Activated CD8-positive, alpha-beta memory T cell treated with anti-CD3 and anti-CD28 coated beads for 1 hour (primary cell): Measurements from ENCODE around the gene PPM1J.

Experiments used
- DNase-seq, 2 donors: peaks; one replicate each; pipeline ENCODE4 v3.0.0-alpha.2; 2020; ENCODE audit warnings: low read depth in 1 of 2; ENCODE audit errors: extremely low read depth in 1 of 2

Gene PPM1J

DNA sequence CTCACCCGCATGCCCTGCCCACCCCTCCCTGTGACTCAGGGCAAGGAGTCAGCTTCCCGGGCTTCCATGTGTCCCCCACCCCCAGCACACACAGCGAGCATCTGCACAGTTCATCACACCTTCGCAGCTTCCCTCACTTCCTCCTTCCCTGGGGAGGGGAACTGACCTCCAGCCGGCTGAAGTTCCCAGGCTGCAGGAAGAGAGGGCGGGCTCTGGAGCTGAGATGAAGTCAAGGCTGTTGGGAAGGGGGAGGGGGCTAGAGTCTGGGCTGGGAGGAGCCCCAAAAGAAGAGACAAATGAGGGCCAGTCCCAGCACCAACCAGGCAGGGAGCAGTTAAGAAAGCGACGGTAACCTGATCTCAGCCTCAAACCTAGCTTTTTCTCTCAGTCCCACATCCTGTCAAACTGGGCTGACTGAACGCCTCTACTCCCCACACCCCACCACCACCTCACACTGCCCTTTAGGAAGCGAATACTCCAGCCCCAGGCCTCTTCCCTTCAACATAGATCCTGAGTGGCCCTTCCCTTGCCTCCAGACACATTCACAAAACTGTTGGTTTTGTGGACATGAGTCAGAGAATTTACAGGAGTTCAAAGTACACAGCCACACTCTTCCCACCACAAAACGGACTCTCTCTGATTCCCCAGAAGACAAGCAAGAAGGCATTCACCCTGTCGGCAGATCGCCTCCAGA lies 10.1 kb downstream of the PPM1J start:
- DNase-seq, result no peak

- DNase-seq, result no peak
These were observed 10.7 kb downstream of the PPM1J start for GRCh38 chr1:112704391-112704933.

- no peak for DNase-seq
These were observed 11.4 kb downstream of the PPM1J start for GRCh38 chr1:112703706-112704105.

DNA sequence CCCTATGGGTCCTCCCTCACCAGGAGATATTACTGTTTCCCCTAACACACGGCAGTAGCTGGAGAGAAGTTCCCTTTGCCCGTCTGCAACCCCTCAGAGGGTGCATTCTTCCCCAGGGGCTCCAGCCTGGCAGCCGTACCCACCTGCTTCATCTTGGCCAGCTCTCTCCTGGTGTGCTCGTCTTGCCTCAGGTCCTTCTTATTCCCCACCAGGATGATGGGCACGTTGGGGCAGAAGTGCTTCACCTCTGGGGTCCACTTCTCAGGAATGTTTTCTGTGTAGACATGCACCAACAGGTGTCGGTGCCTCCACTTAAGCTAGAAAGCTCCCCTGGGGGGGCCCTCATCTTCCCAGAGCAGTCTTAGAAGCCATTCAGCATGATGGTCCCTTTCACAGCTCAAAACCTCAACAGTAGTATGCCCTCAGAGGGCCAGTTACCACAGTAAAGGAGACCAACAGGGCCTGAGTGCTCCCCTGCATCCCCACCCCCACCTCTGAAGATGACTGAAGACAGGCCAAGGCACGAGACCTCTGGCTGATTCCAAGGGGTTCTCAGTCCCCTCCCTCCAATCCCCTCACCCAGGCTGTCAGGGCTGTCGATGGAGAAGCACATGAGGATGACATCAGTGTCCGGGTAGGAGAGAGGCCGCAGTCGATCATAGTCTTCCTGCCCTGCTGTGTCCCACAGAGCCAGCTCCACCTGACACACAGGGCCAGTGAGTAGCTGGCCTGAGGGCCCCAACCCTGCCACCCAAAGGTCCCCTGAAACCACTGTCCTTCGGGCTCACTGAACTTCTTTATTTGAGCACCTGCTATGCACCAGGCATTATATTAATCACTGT lies 12.5 kb downstream of the PPM1J start:
- no peak for DNase-seq

DNA sequence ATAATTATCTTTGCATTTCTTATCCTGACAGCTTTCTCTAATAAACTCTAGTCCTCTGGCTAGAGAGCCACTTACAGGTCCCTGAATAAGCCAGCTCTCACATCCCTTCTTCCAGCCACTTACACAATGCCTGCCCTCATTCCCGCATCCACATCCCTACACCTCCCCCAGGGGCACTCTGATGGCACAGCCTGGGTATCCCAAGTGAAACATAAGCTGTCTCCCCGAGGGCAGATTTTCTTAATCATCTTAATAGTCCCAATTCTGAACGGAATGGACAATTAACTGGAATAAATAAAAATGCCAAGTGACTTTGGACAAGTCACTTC lies 13.1 kb downstream of the PPM1J start:
- DNase-seq, result no peak

DNA sequence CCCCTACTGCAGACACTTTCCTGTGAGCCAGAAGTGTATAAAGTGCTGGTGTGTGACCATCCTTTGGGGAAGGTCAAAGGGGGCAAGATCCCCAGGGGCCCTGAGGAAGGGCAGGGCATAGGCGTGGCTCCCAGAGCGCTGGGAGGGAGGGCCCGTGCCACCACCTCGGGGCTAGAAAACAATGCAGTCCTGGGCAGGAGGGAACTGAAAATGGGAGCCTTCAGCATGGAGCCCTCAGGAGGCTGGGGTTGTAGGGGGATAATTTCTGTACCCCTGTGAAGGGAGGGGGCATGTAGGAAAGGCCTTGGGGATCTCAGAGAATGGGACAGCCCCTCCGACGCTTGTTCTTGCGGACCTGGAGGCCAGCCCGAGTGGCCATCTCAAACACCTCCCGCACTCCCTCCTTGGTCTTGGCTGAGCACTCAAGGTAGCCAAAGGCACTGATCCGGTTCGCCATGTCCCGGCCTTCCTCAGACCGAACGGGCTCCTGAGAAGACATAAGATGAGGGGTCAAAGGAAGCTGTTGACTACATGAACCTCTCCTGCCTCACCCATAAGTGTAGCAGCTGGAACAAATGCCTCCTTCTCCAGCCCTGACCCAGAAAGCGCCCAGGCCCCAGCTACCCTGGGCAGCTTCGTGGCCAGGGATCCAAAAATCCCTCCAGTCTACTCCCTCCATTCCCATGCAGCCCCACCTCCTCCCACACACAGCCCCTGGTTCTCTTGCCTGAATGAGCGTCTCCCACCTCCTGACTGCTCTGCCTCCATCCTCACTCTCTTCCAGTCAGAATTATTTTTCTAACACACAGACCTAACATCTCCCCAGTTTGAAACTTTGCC lies 13.7 kb downstream of the PPM1J start:
- DNase-seq, result no peak

- peak; percentile 20 to 54 for DNase-seq
These were observed 14.6 kb downstream of the PPM1J start for GRCh38 chr1:112700290-112701226.

- no peak for DNase-seq
These were observed 15.5 kb downstream of the PPM1J start for GRCh38 chr1:112699425-112700144.

DNA sequence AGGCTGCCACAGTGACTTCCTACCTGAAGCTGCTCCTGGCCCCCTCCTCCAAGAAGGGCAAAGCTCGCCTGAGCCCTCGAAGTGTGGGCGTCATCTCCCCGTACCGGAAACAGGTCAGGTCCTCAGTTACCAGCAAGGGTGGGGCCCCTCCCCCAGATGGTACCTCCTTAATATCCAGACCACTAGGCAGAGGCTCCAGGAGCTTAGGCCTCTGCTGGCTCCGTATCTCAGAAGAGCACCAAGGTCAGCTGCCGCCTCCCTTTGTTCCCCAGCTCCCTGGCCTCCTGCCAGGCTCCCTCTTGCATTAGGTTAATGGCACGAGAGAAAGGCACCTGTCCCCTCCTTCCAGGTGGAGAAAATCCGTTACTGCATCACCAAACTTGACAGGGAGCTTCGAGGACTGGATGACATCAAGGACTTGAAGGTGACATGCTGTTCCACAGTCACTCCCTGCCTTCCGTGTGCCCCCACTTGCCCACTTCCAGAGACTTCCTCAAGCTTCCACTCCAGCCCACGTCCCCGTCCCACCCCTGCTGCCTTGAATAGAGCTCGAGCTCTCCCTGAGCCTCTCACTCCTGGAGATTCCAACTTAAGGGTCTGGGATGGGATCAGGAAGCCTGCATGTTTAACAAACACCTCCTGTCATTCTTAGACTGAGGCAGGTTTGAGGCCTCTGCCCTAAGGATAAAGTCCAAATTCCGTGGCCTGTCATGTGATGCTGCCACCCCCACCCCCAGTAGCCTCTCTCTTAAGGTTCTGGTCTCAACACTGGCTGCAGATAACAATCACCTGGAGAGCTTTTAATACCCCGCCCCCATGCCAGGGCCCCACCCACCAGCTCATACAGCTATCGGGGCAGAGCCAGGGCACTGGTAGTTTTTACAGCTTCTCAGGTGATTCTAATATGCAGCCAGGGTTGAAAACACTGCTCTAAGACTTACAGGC lies 16.5 kb downstream of the PPM1J start:
- no peak for DNase-seq

DNA sequence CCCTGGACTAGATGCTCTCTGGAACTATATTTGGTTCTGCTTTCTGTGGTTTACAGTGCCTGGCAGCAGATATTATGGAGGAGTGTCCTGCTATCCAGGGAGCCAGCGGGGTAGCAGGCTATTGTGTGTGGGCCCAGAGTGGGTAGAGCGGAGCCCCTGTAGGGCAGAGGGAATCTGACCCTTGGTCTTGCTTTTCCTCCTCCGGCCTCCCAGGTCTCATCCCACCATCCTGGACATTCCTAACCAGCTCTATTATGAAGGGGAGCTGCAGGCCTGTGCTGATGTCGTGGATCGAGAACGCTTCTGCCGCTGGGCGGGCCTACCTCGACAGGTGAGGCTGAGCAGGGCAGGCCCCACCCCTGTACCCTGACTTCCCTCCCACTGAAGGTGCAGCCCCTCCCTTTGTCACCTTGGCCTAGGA lies 17.3 kb downstream of the PPM1J start:
- DNase-seq, result no peak

- no peak for DNase-seq
These were observed 18.4 kb downstream of the PPM1J start for GRCh38 chr1:112696578-112697314.

GRCh38 chr1:112695276-112695675 lies 19.9 kb downstream of the PPM1J start:
- no peak for DNase-seq

GRCh38 chr1:112694363-112694929 lies 20.7 kb downstream of the PPM1J start:
- no peak for DNase-seq

GRCh38 chr1:112693821-112694220 lies 21.3 kb downstream of the PPM1J start:
- DNase-seq, result no peak

DNA sequence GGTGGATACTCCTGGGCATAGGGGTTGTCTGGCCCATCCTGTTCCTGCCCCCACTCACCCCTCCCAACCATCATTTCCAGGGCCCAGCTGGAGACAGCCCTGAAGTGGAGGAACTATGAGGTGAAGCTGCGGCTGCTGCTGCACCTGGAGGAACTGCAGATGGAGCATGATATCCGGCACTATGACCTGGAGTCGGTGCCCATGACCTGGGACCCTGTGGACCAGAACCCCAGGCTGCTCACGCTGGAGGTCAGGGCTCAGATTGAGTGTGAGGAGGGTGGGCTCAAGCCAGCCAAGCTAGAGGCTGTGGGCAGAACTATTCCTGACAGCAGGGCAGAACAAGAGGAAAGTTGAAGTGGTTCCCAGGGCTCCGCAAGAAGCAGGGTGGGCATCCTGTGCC lies 22.5 kb downstream of the PPM1J start:
- no peak for DNase-seq

DNA sequence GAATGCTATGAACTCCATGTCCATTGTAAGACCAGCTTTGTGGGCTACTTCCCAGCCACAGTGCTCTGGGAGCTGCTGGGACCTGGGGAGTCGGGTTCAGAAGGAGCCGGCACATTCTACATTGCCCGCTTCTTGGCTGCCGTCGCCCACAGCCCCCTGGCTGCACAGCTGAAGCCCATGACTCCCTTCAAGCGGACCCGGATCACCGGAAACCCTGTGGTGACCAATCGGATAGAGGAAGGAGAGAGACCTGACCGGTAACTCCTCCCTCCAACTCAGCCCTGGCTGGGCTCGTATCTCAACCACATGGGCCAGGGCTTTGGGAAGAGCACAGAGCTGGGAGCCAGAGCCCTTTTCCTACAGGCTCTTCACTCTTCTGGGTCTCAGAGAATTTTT lies 25.3 kb downstream of the PPM1J start:
- no peak for DNase-seq

DNA sequence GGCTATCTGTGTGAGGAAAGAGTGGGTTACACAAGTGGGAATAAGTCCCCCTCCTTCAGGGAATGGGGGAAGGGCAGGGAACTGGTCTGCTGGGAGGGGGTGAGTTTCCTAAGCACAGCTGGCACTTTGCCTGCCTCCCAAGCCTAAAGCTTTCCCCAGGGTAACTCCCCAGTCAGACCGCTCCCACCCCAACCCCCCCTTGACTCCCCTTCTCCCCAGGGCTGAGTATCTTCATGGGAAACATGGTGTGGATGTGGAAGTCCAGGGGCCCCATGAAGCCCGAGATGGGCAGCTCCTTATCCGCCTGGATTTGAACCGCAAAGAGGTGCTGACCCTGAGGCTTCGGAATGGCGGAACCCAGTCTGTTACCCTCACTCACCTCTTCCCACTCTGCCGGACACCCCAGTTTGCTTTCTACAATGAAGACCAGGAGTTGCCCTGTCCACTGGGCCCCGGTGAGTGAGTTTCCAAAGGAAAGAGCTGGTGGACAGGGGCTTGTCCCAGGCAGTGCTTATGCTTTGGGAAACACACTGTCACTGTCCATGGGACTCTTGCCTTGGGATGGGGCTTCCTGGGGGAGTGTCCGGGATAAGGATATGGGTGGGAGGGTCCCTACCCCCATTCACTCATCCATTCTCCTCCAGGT lies 25.8 kb downstream of the PPM1J start:
- no peak for DNase-seq
